Vagina (tissue), 2 donors: ENCODE results near the gene MTA2. TPM values are rescaled to one million over a fixed set of nuclear protein-coding genes. Genes with fewer than 3 reads are reported as not detected.

Experiments used
- DNase-seq, 2 donors: peaks; one replicate each; pipeline ENCODE4 v3.0.0-alpha.2; 2017; ENCODE audit errors: extremely low spot score in 2 of 2
- H3K27ac ChIP-seq: fragments of 200-600 bp; sonication (generic); one replicate; pipeline ENCODE4 v1.5.1; 2019
- H3K27me3 ChIP-seq: fragments of 200-600 bp; sonication (generic); one replicate; pipeline ENCODE4 v1.5.1; 2019
- H3K36me3 ChIP-seq, 2 donors: fragments of 200-600 bp; sonication (generic); one replicate each; pipeline ENCODE4 v1.5.1; 2017 to 2019
- H3K4me1 ChIP-seq: fragments of 200-600 bp; sonication (generic); one replicate; pipeline ENCODE4 v1.5.1; 2019
- H3K4me3 ChIP-seq, 2 donors: fragments of 200-600 bp; sonication (generic); 1 replicate in 1 of 2; 2 replicates in 1 of 2; pipeline ENCODE4 v1.5.1; 2016 to 2019
- H3K9me3 ChIP-seq: fragments of 200-600 bp; sonication (generic); one replicate; pipeline ENCODE4 v1.5.1; 2019
- POLR2A ChIP-seq, 2 donors: fragments of 450-650 bp; IDR thresholded peaks; one replicate each; pipeline ENCODE4 v1.6.1; 2017; ENCODE audit warnings: antibody characterized with exemption in 2 of 2, mild to moderate bottlenecking in 2 of 2, moderate library complexity in 2 of 2
- POLR2AphosphoS5 ChIP-seq, 2 donors: sonication (generic); formaldehyde crosslinking; IDR thresholded peaks; one replicate each; pipeline ENCODE4 v1.9.0; 2017; ENCODE audit warnings: antibody characterized with exemption in 2 of 2, mild to moderate bottlenecking in 2 of 2, low read depth in 1 of 2; ENCODE audit not compliant: insufficient read depth in 1 of 2
- intact Hi-C: fragments of 100-400 bp; cut with DNase I; formaldehyde crosslinking; loops from one replicate; pipeline ENCODE4 v1.15.1; 2023
- total RNA-seq: library from RNA; depleted of rRNA; stranded (reverse); fragments of >200 nt; gene quantifications from one replicate; pipeline ENCODE4 v1.2.3, GENCODE V29; 2016
- TF ChIP-seq, protein P1 (sequence below), 3 experiments: fragments of 450-650 bp in 2 of 3; fragments of 200-600 bp in 1 of 3; sonication (generic) in 1 of 3; IDR thresholded peaks; one replicate each; pipeline ENCODE4 v1.5.1; 2017 to 2019; ENCODE audit warnings: antibody characterized with exemption in 3 of 3, mild to moderate bottlenecking in 2 of 3, moderate library complexity in 2 of 3

MTA2 gene
- total RNA-seq, 1 donor from 2014 or later = 96.3 TPM

- no peak for DNase-seq
- intact Hi-C loops = loop anchor here (10.0 kb wide), 1 partner anchor 1708 kb away; the partner anchor contains the start of gene PRPF19
- TF ChIP-seq POLR2AphosphoS5 (IDR thresholded peaks at IDR 0.05; ENCODE audit: insufficient read depth in 1 of 2, low read depth in 1 of 2) (peak; percentile 42 to 74), POLR2A (IDR thresholded peaks at IDR 0.05) (no peak)
- TF ChIP-seq, protein P1, sequence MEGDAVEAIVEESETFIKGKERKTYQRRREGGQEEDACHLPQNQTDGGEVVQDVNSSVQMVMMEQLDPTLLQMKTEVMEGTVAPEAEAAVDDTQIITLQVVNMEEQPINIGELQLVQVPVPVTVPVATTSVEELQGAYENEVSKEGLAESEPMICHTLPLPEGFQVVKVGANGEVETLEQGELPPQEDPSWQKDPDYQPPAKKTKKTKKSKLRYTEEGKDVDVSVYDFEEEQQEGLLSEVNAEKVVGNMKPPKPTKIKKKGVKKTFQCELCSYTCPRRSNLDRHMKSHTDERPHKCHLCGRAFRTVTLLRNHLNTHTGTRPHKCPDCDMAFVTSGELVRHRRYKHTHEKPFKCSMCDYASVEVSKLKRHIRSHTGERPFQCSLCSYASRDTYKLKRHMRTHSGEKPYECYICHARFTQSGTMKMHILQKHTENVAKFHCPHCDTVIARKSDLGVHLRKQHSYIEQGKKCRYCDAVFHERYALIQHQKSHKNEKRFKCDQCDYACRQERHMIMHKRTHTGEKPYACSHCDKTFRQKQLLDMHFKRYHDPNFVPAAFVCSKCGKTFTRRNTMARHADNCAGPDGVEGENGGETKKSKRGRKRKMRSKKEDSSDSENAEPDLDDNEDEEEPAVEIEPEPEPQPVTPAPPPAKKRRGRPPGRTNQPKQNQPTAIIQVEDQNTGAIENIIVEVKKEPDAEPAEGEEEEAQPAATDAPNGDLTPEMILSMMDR (IDR thresholded peaks at IDR 0.05) = peak; percentile 65 to 100 (median 79)
- peaks cover 0 to 33% of the 10 kb centered on the region in 2 donors for H3K36me3 ChIP-seq
- H3K9me3 ChIP-seq = no peaks in the 10 kb centered on the region
- no peaks in the 10 kb centered on the region for H3K27me3 ChIP-seq
- H3K4me1 ChIP-seq = peaks cover 42% of the 10 kb centered on the region
- H3K27ac ChIP-seq = peak within 1 kb of the TSS; percentile 92
- H3K4me3 ChIP-seq = peak within 1 kb of the TSS; percentile 83 to 96
These were observed 11.0 kb upstream of the MTA2 start, which contains the start of the genes EML3 and ROM1 for GRCh38 chr11:62612366-62613290. EML3 (minus strand) TSS chr11:62612775; CDS start chr11:62612457, 318 bp downstream. ROM1 (plus strand) TSS chr11:62613257; CDS start chr11:62613282, 25 bp downstream.

DNA sequence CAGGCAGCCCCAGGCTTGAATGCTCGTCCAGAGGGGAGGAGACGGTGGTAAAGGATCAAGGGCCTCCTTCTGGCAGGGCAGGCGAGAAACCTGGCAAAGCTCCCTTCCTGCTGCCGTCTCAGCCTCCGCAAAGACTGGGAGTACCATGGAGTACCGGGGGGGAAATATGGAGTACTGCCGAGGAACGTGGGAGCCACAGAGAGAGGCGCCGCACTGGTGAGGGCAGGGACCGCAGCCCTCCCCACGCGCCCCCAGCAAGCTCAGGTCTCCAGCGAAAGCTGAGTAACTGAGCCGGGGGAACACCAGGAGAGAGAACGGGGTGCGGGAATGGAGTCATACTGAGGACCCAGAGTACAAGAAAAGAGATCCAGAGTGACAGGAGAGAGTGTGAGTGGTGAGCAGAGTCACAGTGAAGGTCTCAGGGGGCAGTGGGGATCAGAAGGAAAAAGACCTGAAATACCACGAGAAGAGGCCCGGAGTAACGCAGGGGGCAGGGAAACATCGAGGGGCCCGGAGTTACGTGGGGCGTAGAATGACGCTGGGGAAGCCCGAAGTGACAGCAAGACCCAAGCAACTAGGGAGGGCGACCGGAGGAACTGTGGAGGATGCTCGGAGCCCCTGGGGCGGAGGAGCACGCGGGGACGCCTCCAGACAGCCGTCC is 10.2 kb upstream of the MTA2 start:
- Histone ChIP-seq H3K4me3 (peak overlapping the region; percentile 83 to 96), H3K9me3 (no peaks in the 10 kb centered on the region), H3K36me3 (peaks cover 0 to 27% of the 10 kb centered on the region in 2 donors), H3K27ac (peak overlapping the region; percentile 92), H3K4me1 (peaks cover 42% of the 10 kb centered on the region), H3K27me3 (no peaks in the 10 kb centered on the region)
- intact Hi-C loops = loop anchor here (10.0 kb wide), 1 partner anchor 1707 kb away; the partner anchor contains the start of gene PRPF19
- TF ChIP-seq, protein P1 (IDR thresholded peaks at IDR 0.05) = no peak
- TF ChIP-seq POLR2AphosphoS5 (IDR thresholded peaks at IDR 0.05; ENCODE audit: insufficient read depth in 1 of 2, low read depth in 1 of 2) (peak in 1 of 2 donors; percentile 48), POLR2A (IDR thresholded peaks at IDR 0.05) (peak in 1 of 2 donors; percentile 22)
- DNase-seq = no peak

DNA sequence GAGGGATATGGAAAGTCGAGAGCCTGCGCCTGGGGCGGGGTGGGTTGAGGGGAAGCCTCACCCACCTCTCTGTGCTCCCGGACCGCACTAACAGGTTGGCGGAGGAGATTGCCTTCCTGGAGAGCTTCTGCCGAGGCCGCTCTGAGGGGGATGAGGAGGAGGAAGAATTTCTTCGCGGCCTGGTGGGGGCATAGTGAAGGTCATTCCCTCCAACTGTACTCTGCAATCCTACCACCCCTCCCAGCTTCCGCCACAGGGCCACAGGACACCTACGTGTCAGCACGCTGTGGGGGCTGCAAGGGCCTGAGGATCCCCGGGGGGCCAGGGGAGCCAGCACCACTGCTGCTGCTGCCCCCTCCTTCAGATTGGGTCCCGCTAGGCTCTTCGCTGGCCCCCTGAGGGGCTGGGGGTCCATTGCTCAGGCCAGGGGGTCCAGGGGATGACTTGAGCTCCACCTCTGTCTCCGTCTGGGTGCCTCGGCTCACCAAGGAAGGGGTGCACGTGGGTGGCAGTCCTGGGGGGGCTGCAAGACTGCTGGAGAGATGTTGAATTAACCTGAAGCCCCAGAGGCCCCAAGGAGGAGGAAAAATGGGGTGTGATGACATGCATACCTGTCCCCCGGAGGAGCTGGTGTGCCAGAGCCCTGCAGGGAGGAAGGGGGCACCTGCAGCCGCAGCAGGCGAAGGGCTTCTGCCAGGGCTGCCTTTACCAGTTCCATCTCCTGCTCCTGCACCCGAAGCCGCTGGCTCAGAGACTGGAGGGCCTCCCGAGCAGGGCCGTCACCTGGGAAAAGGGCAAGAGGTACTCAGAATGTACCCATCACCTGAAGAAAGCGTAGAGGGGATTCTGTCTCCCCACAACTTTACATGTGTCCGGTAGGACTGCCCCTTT is 9.4 kb upstream of the MTA2 start:
- no peaks in the 10 kb centered on the region for H3K9me3 ChIP-seq
- H3K27ac ChIP-seq = peak overlapping the region; percentile 92
- DNase-seq = no peak
- no peaks in the 10 kb centered on the region for H3K27me3 ChIP-seq
- peak overlapping the region; percentile 83 to 96 for H3K4me3 ChIP-seq
- intact Hi-C loops = loop anchor here (10.0 kb wide), 1 partner anchor 1706 kb away; the partner anchor contains the start of gene PRPF19
- peaks cover 0 to 25% of the 10 kb centered on the region in 2 donors for H3K36me3 ChIP-seq
- TF ChIP-seq POLR2AphosphoS5 (IDR thresholded peaks at IDR 0.05; ENCODE audit: insufficient read depth in 1 of 2, low read depth in 1 of 2) (no peak), POLR2A (IDR thresholded peaks at IDR 0.05) (no peak)
- TF ChIP-seq, protein P1 (IDR thresholded peaks at IDR 0.05) = no peak
- peaks cover 42% of the 10 kb centered on the region for H3K4me1 ChIP-seq

DNA sequence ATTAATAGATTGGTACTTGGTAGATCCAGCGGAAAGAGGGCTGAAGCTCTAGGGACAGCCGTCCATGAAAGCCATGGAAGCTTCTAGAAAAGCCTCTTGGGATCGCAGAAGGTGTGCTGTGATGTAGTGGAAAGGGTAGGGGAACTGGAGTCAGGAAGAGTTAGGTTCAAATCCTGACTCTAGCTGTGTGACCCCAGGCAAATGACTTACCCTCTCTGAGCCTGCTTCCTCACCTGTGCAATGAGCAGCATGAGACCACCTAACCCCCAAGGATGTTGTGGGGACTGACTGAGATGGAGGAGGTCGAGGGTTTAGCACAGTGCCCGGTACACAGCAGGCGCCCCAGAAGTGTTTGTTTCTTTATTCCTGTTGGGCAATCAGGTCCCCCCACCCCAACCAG is 8.7 kb upstream of the MTA2 start:
- Histone ChIP-seq H3K4me1 (peaks cover 42% of the 10 kb centered on the region), H3K27ac (no peak overlapping the region)
- no peak for DNase-seq

More for the DNA sequence above, 8.7 kb upstream of the MTA2 start:
- intact Hi-C loops = loop anchor here (10.0 kb wide), 1 partner anchor 1706 kb away; the partner anchor contains the start of gene PRPF19
- H3K4me3 ChIP-seq = no peak overlapping the region
- peaks cover 0 to 26% of the 10 kb centered on the region in 2 donors for H3K36me3 ChIP-seq
- no peaks in the 10 kb centered on the region for H3K27me3 ChIP-seq
- H3K9me3 ChIP-seq = no peaks in the 10 kb centered on the region
- no peak for TF ChIP-seq POLR2A (IDR thresholded peaks at IDR 0.05)
- no peak for TF ChIP-seq POLR2AphosphoS5 (IDR thresholded peaks at IDR 0.05; ENCODE audit: insufficient read depth in 1 of 2, low read depth in 1 of 2)
- TF ChIP-seq, protein P1 (IDR thresholded peaks at IDR 0.05) = no peak
